GM19025 (cell line): ENCODE measurements around the gene ASCC2.

ENCODE experiments used
- ATAC-seq: cut with Tn5 transposase; IDR thresholded peaks from one replicate; pipeline ENCODE4 v1.9.1; 2021; ENCODE audit warnings: mild to moderate bottlenecking, low read depth, moderate library complexity; ENCODE audit not compliant: unreplicated experiment

Gene ASCC2

GRCh38 chr22:29788339-29789279 lies 49.5 kb downstream of the ASCC2 start:
- no peak for ATAC-seq

GRCh38 chr22:29787371-29787980 lies 50.6 kb downstream of the ASCC2 start:
- no peak for ATAC-seq

GRCh38 chr22:29786031-29786430 lies 52.0 kb downstream of the ASCC2 start:
- no peak for ATAC-seq

- ATAC-seq, result no peak
Measured at GRCh38 chr22:29784451-29785361, 53.4 kb downstream of the ASCC2 start.

GRCh38 chr22:29782061-29782845 lies 55.8 kb downstream of the ASCC2 start:
- no peak for ATAC-seq

GRCh38 chr22:29780748-29781676 lies 57.1 kb downstream of the ASCC2 start:
- no peak for ATAC-seq

- ATAC-seq, result no peak
Measured at GRCh38 chr22:29780220-29780619, 57.9 kb downstream of the ASCC2 start.

- ATAC-seq, result no peak
Measured at GRCh38 chr22:29773233-29773632, 64.8 kb downstream of the ASCC2 start.

GRCh38 chr22:29772170-29772641 lies 65.9 kb downstream of the ASCC2 start:
- no peak for ATAC-seq

- ATAC-seq, result no peak
Measured at GRCh38 chr22:29769723-29770321, 68.3 kb downstream of the ASCC2 start.

- no peak for ATAC-seq
Measured at GRCh38 chr22:29768052-29768693, 69.9 kb downstream of the ASCC2 start.

- ATAC-seq, result peak; percentile 60
Measured at GRCh38 chr22:29767171-29768051, 70.7 kb downstream of the ASCC2 start, which contains the start of gene UQCR10. UQCR10 (plus strand) TSS chr22:29767369; CDS start chr22:29767399, 30 bp downstream.

GRCh38 chr22:29766632-29767170 lies 71.4 kb downstream of the ASCC2 start, which contains the start of gene ZMAT5:
ZMAT5 (minus strand) TSS chr22:29767007; CDS start chr22:29748544, 18,463 bp downstream.
- ATAC-seq, result peak; percentile 85

GRCh38 chr22:29765905-29766631 lies 72.0 kb downstream of the ASCC2 start:
- ATAC-seq, result peak; percentile 8

GRCh38 chr22:29762263-29762662 lies 75.8 kb downstream of the ASCC2 start:
- ATAC-seq, result no peak

- no peak for ATAC-seq
Measured at GRCh38 chr22:29758959-29759358, 79.1 kb downstream of the ASCC2 start.
